Choroid plexus epithelial cell (primary cell): ENCODE data around the gene TMEM184C.

Experiments used
- DNase-seq: peaks from one replicate; pipeline ENCODE4 v3.0.0-alpha.2; 2010; ENCODE audit warnings: low read depth
- H3K4me3 ChIP-seq: 2 replicates; pipeline ENCODE4 v1.5.1; 2011; ENCODE audit warnings: low read depth, mild to moderate bottlenecking, control low read depth, low read length, moderate library complexity
- TF ChIP-seq, protein P1 (sequence below): conservative IDR thresholded peaks from 2 replicates; pipeline ENCODE4 v1.5.1; 2011; ENCODE audit warnings: low read depth, mild to moderate bottlenecking, control low read depth, inconsistent platforms, low read length, moderate library complexity

Gene TMEM184C

DNA sequence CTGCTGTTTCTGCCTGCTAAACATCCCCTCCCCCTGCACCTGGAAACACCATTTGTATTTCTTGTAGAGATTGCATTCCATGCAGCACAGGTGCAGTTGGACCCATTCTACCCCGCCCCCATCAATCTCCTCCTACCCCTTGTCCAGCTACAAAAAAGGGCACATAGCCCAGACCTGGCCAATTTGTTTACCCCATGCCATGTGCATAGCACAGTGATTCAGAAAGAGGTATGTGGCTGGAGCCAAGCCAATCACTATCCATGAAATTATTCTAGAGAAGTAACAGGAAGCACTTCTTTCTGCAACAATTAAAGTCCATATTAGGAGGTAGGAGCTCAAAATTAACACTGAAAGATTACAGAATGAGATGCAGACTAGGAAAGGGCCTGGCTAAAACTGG, 20.2 kb upstream of the TMEM184C start:
- DNase-seq = peak; percentile 86
- TF ChIP-seq, protein P1, sequence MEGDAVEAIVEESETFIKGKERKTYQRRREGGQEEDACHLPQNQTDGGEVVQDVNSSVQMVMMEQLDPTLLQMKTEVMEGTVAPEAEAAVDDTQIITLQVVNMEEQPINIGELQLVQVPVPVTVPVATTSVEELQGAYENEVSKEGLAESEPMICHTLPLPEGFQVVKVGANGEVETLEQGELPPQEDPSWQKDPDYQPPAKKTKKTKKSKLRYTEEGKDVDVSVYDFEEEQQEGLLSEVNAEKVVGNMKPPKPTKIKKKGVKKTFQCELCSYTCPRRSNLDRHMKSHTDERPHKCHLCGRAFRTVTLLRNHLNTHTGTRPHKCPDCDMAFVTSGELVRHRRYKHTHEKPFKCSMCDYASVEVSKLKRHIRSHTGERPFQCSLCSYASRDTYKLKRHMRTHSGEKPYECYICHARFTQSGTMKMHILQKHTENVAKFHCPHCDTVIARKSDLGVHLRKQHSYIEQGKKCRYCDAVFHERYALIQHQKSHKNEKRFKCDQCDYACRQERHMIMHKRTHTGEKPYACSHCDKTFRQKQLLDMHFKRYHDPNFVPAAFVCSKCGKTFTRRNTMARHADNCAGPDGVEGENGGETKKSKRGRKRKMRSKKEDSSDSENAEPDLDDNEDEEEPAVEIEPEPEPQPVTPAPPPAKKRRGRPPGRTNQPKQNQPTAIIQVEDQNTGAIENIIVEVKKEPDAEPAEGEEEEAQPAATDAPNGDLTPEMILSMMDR = no peak
- no peak overlapping the region for H3K4me3 ChIP-seq

DNA sequence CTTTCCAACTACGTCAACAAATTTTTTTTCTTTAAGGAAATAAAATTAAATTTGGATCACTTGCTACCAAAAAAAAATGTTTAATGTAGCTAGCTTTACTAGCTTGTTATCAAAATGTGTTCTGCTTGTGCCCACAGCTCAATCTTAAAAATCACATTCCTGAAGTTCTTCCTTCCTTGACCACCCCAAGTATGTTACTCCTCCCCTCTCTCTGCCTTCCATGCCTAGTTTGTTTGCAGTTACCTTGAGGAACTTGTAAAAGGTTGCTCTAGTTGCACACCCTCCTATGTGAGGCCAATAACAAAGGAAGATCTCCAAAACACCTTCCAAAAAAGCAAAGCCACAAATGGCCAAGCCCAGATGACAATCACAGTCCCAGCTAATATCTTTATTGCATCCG, 19.6 kb upstream of the TMEM184C start:
- TF ChIP-seq, protein P1 = no peak
- no peak overlapping the region for H3K4me3 ChIP-seq
- DNase-seq = no peak

DNA sequence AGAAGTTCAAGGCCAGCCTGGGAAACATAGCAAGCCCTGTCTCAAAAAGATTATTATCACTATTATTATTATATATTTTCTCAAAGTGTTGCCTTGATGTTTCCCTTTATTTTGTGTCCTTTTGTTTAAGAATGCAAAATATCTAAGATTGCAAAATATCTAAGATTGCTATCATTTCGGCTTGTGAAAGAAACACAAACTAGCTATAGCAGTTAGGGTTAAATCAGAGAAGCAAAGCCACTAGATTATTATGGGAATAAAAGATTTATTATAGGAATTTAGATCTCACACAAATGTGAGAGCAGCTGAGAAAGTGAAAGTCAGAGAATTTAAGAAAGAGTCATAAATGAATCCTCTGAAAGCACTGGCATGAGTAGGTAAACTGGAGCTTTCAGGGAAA, 18.0 kb upstream of the TMEM184C start:
- TF ChIP-seq, protein P1 = no peak
- DNase-seq = no peak
- H3K4me3 ChIP-seq = no peak overlapping the region

DNA sequence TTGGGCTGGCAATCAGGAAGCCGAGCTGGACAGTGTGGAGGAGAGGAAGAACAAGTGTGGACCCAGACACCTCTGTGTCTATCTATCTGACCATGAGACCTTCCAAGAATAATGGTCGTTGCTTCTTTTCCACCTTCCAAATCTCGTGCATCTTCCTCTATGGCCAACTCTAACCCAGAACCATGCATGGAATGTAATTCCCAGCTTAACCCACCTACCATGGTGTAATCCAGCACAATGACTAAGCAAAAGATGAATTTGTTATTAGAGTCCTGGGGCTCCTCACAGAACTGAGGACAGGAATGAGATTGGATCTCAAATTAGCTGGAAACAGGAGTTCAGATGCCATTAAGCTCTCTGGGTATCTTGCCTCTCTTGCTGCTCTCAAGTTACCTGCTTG, 17.4 kb upstream of the TMEM184C start:
- no peak overlapping the region for H3K4me3 ChIP-seq
- TF ChIP-seq, protein P1 = no peak
- peak; percentile 63 for DNase-seq

DNA sequence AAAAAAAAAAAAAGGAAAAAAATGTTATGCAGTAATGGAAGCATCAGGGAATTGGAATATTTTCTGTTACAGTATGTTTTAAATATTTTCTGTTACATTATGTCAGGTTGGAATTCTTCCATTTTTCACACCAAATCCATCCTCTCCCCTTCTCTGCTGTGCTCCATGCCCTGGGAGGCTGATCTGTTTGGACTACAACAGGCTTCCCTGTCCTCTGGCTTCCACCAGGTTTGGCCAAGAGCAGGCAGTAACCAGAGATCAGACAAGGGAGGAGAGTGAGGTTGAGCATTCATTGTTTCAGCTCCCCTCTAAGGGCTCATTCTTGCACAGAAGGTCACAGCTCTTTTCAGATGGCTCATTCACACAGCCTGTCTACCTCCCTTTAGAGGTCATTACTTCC, 11.7 kb upstream of the TMEM184C start:
- no peak for DNase-seq
- TF ChIP-seq, protein P1 = no peak
- no peak overlapping the region for H3K4me3 ChIP-seq

DNA sequence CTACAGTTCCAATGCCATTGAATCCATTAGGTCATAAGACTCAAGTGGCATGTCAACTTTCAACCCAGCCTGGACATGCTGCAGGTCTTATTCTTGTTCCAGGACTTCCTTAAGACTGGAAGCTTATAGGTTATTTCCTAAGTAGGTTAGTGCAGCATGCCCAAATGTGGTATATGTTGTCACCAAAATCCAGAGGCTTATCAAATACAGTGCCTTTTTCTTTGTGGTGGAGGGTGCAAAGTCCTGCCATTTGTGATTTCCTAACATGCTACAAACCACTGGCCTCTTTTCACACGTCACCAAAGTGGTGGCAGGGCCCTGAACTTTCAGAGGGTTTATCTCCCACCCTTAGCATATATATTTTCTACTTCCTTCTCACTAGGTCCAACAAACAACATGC, 9.7 kb upstream of the TMEM184C start:
- TF ChIP-seq, protein P1 = no peak

DNA sequence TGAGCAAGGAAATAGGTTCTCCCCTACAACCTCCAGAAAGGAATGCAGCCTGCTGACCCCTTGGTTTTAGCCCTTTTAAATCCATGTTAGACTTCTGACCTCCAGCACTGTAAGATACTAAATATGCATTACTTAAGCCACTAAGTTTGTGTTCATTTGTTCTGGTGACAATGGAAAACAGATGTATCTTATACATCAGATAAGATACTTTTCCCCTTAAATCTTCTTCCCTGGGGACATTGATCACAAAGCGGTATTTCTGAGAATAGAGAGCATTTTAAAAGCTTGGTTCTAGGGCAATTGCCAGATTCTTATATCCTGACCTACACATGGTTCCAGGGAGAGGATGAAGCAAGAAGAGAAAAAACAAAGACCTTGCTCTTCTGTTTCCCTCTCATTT, 6.5 kb upstream of the TMEM184C start:
- TF ChIP-seq, protein P1 = no peak
- H3K4me3 ChIP-seq = no peak overlapping the region
- DNase-seq = peak; percentile 17

More for the DNA sequence above, 9.7 kb upstream of the TMEM184C start:
- no peak overlapping the region for H3K4me3 ChIP-seq
- no peak for DNase-seq
